Keratinocyte (primary cell): Measurements from ENCODE around the gene JAKMIP2.

Experiments
- EZH2 ChIP-seq: IDR thresholded peaks from one replicate; pipeline ENCODE4 v1.6.1; 2012; ENCODE audit warnings: inconsistent platforms, mild to moderate bottlenecking, low read length, moderate library complexity
- TF ChIP-seq, protein P1 (sequence below), 3 experiments: IDR thresholded peaks in 1 of 3; conservative IDR thresholded peaks in 1 of 3; optimal IDR thresholded peaks in 1 of 3; 2 replicates in 2 of 3; 3 replicates in 1 of 3; pipeline versions ENCODE3 to v1.5.1; 2011; ENCODE audit warnings: low read length in 3 of 3, mild to moderate bottlenecking in 3 of 3, moderate library complexity in 2 of 3, control low read depth in 1 of 3, inconsistent platforms in 1 of 3; ENCODE audit not compliant: insufficient read depth in 2 of 3; ENCODE audit errors: extremely low read depth in 1 of 3

DNA sequence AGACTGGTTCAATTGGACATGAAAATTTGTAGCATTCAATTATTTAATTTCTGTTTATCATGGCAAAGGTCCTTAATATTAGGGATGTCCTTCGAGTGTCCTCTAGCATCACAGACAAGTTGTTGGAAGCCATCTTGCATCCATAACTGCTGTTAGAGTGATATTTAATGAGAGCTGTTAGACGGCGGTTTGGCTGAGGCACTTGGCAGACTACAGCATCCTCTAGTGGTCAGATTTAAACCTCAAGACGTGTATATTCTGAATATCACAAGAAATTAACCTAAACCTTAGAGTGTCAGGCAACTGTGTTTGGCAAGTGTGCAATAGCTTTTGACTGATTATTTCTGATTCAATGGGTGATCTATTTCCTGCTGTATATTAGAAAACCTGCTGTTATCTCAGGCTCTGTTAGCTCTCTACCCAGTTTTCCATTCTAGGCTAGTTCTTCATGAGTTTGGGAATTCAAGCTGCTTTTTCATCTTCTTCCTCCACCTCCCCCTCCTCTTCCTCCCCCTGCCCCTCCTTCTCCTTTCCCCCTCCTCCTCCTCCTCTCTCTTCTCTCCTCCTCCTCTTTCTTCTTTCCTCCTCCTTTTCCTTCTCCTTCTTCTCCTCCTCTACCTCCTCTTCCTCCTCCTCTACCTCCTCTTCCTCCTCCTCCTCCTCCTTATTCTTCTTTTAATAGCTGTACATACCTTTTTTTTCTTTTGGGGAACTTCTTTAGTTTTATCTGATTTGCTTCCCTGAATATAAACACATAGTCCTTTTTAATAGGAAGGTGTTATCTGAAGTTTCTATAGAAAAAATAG, 40.4 kb upstream of the JAKMIP2 start:
- TF ChIP-seq, protein P1, sequence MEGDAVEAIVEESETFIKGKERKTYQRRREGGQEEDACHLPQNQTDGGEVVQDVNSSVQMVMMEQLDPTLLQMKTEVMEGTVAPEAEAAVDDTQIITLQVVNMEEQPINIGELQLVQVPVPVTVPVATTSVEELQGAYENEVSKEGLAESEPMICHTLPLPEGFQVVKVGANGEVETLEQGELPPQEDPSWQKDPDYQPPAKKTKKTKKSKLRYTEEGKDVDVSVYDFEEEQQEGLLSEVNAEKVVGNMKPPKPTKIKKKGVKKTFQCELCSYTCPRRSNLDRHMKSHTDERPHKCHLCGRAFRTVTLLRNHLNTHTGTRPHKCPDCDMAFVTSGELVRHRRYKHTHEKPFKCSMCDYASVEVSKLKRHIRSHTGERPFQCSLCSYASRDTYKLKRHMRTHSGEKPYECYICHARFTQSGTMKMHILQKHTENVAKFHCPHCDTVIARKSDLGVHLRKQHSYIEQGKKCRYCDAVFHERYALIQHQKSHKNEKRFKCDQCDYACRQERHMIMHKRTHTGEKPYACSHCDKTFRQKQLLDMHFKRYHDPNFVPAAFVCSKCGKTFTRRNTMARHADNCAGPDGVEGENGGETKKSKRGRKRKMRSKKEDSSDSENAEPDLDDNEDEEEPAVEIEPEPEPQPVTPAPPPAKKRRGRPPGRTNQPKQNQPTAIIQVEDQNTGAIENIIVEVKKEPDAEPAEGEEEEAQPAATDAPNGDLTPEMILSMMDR (optimal IDR thresholded peaks at IDR 0.05 in 1 of 3, IDR thresholded peaks at IDR 0.05 in 1 of 3, conservative IDR thresholded peaks at IDR 0.05 in 1 of 3; ENCODE audit: extremely low read depth in 1 of 3, insufficient read depth in 2 of 3, low read length in 3 of 3): peak; percentile 80 to 92 (median 80)
- TF ChIP-seq EZH2: no peak
